ENCODE results near the gene IQCH.

IQCH gene

DNA sequence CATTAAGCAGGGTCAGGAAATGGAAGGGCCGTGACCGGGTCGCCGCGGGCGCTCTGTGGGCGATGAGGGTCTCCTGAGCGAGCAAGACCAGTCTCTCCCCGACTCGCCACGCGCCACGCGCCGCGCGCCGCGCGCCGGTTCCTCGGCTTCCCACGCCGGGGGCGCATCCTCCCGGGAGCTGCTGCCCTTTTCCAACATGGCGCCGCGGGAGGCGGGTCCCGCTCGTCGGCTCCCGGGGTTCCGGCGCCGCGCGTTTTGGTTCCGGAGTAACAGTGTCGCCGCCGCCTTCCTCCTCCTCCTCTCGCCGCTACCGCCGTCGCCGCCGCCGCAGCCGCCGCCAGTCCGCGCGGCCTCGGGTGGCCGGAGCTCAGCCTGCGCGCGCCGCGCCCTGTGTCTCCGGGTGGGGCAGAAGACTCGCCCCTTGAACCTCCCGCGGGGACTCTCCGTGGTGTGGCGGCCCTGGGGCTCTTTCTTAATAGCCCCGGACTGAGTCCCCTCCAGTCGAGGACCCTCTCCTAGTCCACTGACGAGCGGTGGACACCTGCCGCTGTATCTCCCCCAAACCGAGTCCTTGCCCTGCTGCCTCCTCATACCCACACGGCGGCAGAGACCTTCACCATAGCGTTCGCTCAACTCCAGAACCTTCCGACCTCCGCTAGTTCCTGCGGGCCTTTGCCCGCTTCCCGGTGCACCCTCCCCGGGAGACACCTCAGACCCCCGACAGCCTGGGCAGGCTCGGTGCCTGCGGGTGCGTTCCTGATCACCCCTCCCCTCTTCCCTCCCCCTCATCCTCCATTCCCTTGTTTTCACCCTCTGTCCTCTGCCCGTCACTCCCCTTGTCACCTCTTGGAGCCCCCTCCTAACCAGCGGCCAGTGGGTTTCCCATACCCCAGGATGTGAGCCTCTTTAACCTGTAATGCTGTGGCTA, 288.1 kb downstream of the IQCH start, which contains the start of gene MAP2K5:
Gene MAP2K5 (plus strand): TSS at position 284 of the 928 bp plus-strand sequence. CDS start 633 bp downstream, at position 917.
- DNase-seq = peak; percentile 86

DNA sequence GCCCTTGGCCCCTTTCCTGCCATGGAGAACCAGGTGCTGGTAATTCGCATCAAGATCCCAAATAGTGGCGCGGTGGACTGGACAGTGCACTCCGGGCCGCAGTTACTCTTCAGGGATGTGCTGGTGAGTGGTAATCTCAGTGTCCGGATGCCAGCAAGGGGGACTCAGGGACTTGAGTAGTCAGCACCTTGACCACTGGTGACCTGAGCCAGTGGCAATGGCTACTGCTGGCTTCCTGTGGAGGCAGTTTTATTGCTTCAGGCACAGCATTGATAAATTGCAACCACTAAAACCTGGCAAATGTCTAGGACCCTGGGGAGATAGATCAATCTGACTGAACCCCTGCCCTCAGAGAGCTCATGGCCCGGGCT, 288.7 kb downstream of the IQCH start:
- DNase-seq = no peak

- no peak for DNase-seq
These were observed 289.9 kb downstream of the IQCH start for GRCh38 chr15:67544475-67544874.

DNA sequence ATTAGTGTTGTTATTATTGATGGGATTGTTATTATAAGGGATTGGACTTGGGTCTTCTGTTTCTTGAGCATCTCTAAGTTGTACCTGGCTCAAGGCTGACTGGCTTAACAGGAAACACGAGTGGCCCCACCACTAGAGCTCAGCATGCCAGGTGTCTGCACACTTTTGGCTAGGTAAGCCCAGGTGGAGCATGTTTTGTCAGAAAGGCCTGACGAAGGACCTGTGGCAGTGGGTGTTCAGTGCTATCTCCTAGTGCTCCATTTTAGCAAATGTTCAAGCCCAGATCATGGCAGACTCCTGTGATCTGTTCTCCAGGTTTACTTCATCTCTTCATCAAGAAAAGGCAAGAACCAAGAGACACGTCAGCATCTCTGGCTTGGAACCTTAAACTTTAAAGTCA, 291.3 kb downstream of the IQCH start:
- no peak for DNase-seq

DNA sequence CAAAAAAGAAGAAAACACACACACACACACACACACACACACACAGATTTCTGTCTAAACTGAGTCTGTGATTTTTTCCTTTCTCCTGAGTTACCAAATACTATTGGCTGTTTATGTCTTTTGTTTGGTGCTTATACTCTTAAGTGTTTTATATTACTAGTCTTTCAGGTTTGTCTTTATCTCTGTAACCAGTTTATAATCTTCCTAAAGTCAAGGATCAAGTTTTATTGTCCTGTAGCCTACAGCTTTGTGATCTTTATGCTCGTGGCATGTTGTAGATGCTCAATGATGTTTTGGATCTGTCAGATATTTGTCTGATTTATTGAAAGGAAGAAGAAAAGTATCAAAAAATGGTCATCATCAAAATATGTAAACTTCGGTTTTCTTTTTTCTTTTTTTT, 292.5 kb downstream of the IQCH start:
- no peak for DNase-seq

GRCh38 chr15:67547836-67548235, 293.2 kb downstream of the IQCH start:
- DNase-seq = no peak

DNA sequence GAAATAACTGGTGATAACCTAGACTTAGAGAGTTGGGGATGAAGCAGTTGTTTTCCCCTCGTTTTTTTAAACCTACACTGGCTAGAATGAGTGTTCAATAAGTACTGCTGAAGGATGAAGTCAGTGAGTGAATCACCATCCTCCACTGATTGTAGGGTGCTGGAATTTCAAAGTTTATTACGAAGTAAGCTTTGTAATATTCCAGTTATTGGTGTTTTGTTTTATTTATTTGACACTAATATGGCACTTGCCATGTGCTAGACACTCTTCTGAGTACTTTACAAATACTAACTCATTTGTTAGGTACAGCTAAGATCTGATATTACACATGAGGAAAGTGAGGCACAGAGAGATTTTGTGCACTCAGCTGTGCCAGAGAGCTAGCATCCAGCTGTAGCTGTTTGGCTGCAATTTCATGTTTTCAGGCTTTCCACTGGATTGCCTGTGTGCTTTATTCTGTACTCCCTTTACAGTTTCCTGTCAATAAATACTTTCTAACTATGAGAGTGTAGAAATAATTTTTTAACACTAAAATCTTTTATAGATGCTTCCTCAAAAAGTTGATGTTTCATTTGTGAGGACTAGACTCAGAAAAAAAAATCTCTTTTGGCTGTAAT, 293.8 kb downstream of the IQCH start:
- DNase-seq = no peak

- peak; percentile 81 for DNase-seq
These were observed 294.5 kb downstream of the IQCH start for GRCh38 chr15:67548862-67549651.

GRCh38 chr15:67549736-67550135, 295.1 kb downstream of the IQCH start:
- DNase-seq = no peak

- no peak for DNase-seq
These were observed 295.9 kb downstream of the IQCH start for GRCh38 chr15:67550522-67550921.

- no peak for DNase-seq
These were observed 296.7 kb downstream of the IQCH start for GRCh38 chr15:67551207-67551743.
